ENCODE results near the gene NRARP. TPM values are rescaled to one million over a fixed set of nuclear protein-coding genes. Genes with fewer than 3 reads are reported as not detected.
A peak's percentile ranks its signal among the peaks of the same experiment; 100 is the strongest.

Gene NRARP
- total and polyA plus RNA-seq, 2 of the 13 experiments (the other 11 are each of a cell fraction or from before 2014, with no cell fraction given): 0.22 to 0.46 TPM

DNA sequence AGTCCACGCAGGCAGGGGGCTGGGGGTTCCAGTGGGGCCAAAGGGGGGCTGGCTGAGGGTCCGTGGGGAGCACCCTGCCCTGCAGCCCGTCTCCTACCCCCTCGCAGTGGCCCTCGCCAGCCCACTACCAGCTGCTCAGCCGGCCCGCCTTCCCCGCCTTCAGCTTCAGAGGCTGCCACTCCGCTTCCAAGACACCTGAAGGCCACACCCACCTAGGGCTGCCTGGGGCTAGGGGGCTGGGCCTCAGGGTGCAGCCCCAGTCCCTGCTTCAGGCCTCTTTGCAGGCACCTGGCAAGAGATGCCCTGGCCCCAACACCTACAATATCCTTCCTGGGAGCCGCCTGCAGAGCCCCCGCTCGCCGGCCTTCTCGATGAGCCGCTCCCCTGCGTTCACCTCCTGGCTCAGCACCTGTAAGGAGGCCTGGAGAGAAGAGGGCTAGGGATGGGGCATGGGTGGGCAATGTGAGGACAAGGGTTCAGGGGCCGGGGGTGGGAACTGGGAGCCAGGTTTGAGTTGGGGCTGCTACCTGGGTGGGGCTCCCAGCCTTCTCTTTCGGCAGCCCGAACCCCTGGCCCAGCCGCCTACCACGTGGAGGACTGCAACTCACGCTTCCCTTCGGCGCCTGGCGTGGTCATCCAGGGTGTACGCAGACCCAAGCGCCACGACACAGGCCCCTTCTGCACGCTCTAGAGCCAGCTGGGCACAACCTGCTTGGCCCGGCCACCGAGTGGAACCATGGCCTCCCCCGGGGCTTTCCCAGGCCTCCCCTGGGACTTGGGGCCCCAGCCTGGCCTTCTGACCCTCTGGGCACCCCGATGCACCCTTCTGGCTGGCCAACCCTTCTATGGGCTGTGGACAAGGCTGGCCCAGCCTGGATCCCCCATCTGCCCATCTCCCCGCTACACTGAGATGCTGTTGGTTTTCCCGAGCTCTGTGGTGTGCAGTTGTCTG, 49.2 kb downstream of the NRARP start (continued):
- TF ChIP-seq, protein P1, sequence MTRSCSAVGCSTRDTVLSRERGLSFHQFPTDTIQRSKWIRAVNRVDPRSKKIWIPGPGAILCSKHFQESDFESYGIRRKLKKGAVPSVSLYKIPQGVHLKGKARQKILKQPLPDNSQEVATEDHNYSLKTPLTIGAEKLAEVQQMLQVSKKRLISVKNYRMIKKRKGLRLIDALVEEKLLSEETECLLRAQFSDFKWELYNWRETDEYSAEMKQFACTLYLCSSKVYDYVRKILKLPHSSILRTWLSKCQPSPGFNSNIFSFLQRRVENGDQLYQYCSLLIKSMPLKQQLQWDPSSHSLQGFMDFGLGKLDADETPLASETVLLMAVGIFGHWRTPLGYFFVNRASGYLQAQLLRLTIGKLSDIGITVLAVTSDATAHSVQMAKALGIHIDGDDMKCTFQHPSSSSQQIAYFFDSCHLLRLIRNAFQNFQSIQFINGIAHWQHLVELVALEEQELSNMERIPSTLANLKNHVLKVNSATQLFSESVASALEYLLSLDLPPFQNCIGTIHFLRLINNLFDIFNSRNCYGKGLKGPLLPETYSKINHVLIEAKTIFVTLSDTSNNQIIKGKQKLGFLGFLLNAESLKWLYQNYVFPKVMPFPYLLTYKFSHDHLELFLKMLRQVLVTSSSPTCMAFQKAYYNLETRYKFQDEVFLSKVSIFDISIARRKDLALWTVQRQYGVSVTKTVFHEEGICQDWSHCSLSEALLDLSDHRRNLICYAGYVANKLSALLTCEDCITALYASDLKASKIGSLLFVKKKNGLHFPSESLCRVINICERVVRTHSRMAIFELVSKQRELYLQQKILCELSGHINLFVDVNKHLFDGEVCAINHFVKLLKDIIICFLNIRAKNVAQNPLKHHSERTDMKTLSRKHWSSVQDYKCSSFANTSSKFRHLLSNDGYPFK (CRISPR knock-in tag; IDR thresholded peaks at IDR 0.05; ENCODE audit: borderline replicate concordance): no peak

DNA sequence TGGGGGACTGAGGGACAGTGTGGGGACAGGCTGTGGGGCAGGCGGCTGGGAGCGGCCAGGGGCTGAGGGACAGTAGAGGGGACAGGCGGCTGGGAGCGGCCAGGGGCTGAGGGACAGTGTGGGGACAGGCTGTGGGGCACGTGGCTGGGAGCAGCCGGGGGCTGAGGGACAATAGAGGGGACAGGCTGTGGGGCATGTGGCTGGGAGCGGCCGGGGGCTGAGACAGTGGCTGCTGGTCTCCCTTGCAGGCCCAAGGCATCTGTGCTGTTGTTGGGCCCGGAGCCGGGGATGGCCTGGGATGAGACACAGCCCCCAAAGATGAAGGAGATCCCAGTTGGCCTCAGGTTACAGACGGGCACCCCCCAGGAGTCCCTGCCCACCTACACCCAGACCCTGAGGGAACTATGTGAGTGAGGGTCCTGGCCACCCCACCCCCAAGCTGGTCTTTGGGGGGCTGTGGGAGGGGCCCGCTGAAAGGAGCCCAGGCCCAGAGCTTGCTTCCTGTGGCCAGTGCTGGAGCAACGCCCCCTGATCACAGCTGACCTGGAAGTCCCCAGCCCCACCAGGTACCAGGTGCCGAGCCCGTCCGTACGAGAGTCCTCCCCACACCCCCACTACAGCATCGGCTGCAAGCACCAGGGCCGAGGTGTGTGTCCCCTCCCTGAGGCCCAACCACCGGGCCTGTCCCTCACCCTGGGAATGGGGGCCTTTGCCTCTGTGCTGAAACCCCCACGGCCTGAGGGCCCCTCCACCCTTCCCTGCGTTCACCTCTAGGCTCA, 50.4 kb downstream of the NRARP start:
- Histone ChIP-seq H3K27ac (ENCODE audit: extremely low read length, insufficient read depth, low read length) (no peak overlapping the region), H3K4me3 (replicated peaks in 1 of 3; ENCODE audit: insufficient read depth in 1 of 3, low read depth in 2 of 3, low read length in 3 of 3) (peak overlapping the region in 1 of 3 experiments; percentile 19; a peak in 1 of 6 replicates), H3K36me3 (replicated peaks in 1 of 2; ENCODE audit: control insufficient read depth in 1 of 2, insufficient read depth in 2 of 2, low read length in 2 of 2) (peaks cover 1 to 2% of the 10 kb centered on the region in 2 experiments; a peak in 2 of 5 replicates), H3K9me3 (ENCODE audit: low read length) (no peaks in the 10 kb centered on the region), H4K20me1 (ENCODE audit: insufficient read depth, low read length) (no peaks in the 10 kb centered on the region), H2AFZ (ENCODE audit: low read length) (no peak overlapping the region), H3K9ac (ENCODE audit: insufficient read depth, low read depth, low read length) (peak overlapping the region; percentile 5; the same call in 1 of the 2 replicates), H3K27me3 (ENCODE audit: control insufficient read depth in 1 of 2, insufficient read depth in 2 of 2, low read length in 2 of 2) (peaks cover 1 to 9% of the 10 kb centered on the region in 2 experiments; a peak in 2 of 5 replicates), H3K79me2 (ENCODE audit: insufficient read depth, low read length) (peaks cover 14% of the 10 kb centered on the region), H3K4me1 (ENCODE audit: insufficient read depth, low read length) (peaks cover 83% of the 10 kb centered on the region), H3K4me2 (ENCODE audit: low read depth, low read length) (no peak overlapping the region; the same call in 1 of the 2 replicates)
- ATAC-seq (no peak), DNase-seq (ENCODE audit: low spot score) (no peak), FAIRE-seq (no peak)
- in situ Hi-C loops (cut with HindIII; ENCODE audit: extremely low pct_ligation_motif_present, low pct_unique_long_range_greater_than_20kb): no loop called here
- ChIA-PET CTCF (ENCODE audit: low intra/inter-chr PET ratio, low total read pairs) (no interaction called here), POLR2A (interaction anchor here (0.6 to 14.2 kb wide), 4 partner anchors 9 to 198 kb away, joined by 3 to 317 read pairs (median 28); partner anchors contain the start of genes TOR4A and TUBB4B)
- WGBS (ENCODE audit: low lambda C conversion rate): 48% methylated on average over 12 of the region's 22 CpGs
- intact Hi-C loops (cut with micrococcal nuclease; ENCODE audit: unreplicated experiment): no loop called here
- no TSS peak for BruUV-seq (replicated peaks)
- TF ChIP-seq FIP1L1 (IDR thresholded peaks at IDR 0.05; ENCODE audit: borderline replicate concordance, insufficient read depth, low read depth, low read length) (no peak), NFE2L2 (IDR thresholded peaks at IDR 0.05; ENCODE audit: low read length) (no peak), MED8 (CRISPR knock-in tag; IDR thresholded peaks at IDR 0.05; ENCODE audit: insufficient replicate concordance) (no peak), GABPB1 (CRISPR knock-in tag; IDR thresholded peaks at IDR 0.05) (peak; percentile 9; the same call in 1 of the 2 replicates), SSRP1 (CRISPR knock-in tag; IDR thresholded peaks at IDR 0.05) (no peak), ZSCAN12 (CRISPR knock-in tag; IDR thresholded peaks at IDR 0.05) (no peak), RFXAP (CRISPR knock-in tag; IDR thresholded peaks at IDR 0.05; ENCODE audit: borderline replicate concordance) (no peak), ZNF670 (CRISPR knock-in tag; IDR thresholded peaks at IDR 0.05; ENCODE audit: borderline replicate concordance) (no peak), ZC3H13 (CRISPR knock-in tag; IDR thresholded peaks at IDR 0.05) (no peak)
- TF ChIP-seq, protein P2, sequence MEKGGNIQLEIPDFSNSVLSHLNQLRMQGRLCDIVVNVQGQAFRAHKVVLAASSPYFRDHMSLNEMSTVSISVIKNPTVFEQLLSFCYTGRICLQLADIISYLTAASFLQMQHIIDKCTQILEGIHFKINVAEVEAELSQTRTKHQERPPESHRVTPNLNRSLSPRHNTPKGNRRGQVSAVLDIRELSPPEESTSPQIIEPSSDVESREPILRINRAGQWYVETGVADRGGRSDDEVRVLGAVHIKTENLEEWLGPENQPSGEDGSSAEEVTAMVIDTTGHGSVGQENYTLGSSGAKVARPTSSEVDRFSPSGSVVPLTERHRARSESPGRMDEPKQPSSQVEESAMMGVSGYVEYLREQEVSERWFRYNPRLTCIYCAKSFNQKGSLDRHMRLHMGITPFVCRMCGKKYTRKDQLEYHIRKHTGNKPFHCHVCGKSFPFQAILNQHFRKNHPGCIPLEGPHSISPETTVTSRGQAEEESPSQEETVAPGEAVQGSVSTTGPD (CRISPR knock-in tag; IDR thresholded peaks at IDR 0.05): no peak
- TF ChIP-seq, protein P3, sequence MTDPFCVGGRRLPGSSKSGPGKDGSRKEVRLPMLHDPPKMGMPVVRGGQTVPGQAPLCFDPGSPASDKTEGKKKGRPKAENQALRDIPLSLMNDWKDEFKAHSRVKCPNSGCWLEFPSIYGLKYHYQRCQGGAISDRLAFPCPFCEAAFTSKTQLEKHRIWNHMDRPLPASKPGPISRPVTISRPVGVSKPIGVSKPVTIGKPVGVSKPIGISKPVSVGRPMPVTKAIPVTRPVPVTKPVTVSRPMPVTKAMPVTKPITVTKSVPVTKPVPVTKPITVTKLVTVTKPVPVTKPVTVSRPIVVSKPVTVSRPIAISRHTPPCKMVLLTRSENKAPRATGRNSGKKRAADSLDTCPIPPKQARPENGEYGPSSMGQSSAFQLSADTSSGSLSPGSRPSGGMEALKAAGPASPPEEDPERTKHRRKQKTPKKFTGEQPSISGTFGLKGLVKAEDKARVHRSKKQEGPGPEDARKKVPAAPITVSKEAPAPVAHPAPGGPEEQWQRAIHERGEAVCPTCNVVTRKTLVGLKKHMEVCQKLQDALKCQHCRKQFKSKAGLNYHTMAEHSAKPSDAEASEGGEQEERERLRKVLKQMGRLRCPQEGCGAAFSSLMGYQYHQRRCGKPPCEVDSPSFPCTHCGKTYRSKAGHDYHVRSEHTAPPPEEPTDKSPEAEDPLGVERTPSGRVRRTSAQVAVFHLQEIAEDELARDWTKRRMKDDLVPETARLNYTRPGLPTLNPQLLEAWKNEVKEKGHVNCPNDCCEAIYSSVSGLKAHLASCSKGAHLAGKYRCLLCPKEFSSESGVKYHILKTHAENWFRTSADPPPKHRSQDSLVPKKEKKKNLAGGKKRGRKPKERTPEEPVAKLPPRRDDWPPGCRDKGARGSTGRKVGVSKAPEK (CRISPR knock-in tag; IDR thresholded peaks at IDR 0.05; ENCODE audit: borderline replicate concordance): no peak
